Prostate gland (tissue), 2 donors: ENCODE measurements around the gene TMEM229A. TPM values are rescaled to one million over a fixed set of nuclear protein-coding genes. Genes with fewer than 3 reads are reported as not detected.

ENCODE experiments used
- DNase-seq: peaks from one replicate; pipeline ENCODE4 v3.0.0-alpha.2; 2019; ENCODE audit warnings: low spot score
- H3K27ac ChIP-seq, 2 donors: fragments of 200-600 bp; sonication (generic); 2 replicates each; pipeline ENCODE4 v1.5.1; 2017 to 2019
- H3K27me3 ChIP-seq: fragments of 200-600 bp; sonication (generic); replicated peaks from 2 replicates; pipeline ENCODE4 v1.5.1; 2019; ENCODE audit not compliant: insufficient read depth
- H3K36me3 ChIP-seq, 2 donors: fragments of 200-600 bp; sonication (generic); 1 replicate in 1 of 2; 2 replicates in 1 of 2; pipeline versions ENCODE4 v1.5.1 to v1.8.1; 2017 to 2019
- H3K4me1 ChIP-seq: fragments of 200-600 bp; sonication (generic); replicated peaks from 2 replicates; pipeline ENCODE4 v1.5.1; 2019
- H3K4me3 ChIP-seq, 2 donors: fragments of 200-600 bp; sonication (generic); 2 replicates each; pipeline ENCODE4 v1.5.1; 2017 to 2019
- H3K9me3 ChIP-seq: fragments of 200-600 bp; sonication (generic); 2 replicates; pipeline ENCODE4 v1.5.1; 2017
- CTCF ChIP-seq, 4 experiments: fragments of 200-600 bp in 2 of 4; fragments of 450-650 bp in 2 of 4; sonication (generic) in 2 of 4; IDR thresholded peaks; 1 replicate in 3 of 4; 2 replicates in 1 of 4; pipeline ENCODE4 v1.5.1; 2016 to 2019; ENCODE audit warnings: antibody characterized with exemption in 4 of 4, mild to moderate bottlenecking in 2 of 4, moderate library complexity in 2 of 4
- POLR2A ChIP-seq: fragments of 450-650 bp; IDR thresholded peaks from one replicate; pipeline ENCODE4 v1.6.1; 2016; ENCODE audit warnings: antibody characterized with exemption, mild to moderate bottlenecking
- POLR2AphosphoS5 ChIP-seq: sonication (generic); formaldehyde crosslinking; IDR thresholded peaks from one replicate; pipeline ENCODE4 v1.6.1; 2017; ENCODE audit warnings: antibody characterized with exemption
- WGBS: methylation state at CpG from one replicate; pipeline ENCODE4 v1.1.5; 2018; 5-methylcytosine and 5-hydroxymethylcytosine counted together
- intact Hi-C: fragments of 100-400 bp; cut with DNase I; formaldehyde crosslinking; loops from one replicate; pipeline ENCODE4 v1.14.2; 2022
- total RNA-seq, 2 donors: library from RNA; depleted of rRNA; stranded (reverse); fragments of >200 nt; gene quantifications; one replicate each; pipeline ENCODE4 v1.1.0, GENCODE V29; 2016

TMEM229A gene
- total RNA-seq, 2 donors from 2014 or later = 51.7 TPM; not detected in 1

- WGBS = 54% methylated on average over 2 of the region's 2 CpGs
- TF ChIP-seq CTCF (IDR thresholded peaks at IDR 0.05) (no peak), POLR2AphosphoS5 (no peak), POLR2A (no peak)
- no peaks in the 10 kb centered on the region for H3K27me3 ChIP-seq
- H3K27ac ChIP-seq = no peak overlapping the region
- intact Hi-C loops = no loop called here
- no peak for DNase-seq
- H3K9me3 ChIP-seq = no peaks in the 10 kb centered on the region
- no peaks in the 10 kb centered on the region for H3K36me3 ChIP-seq
- H3K4me1 ChIP-seq = no peaks in the 10 kb centered on the region
- H3K4me3 ChIP-seq = no peak overlapping the region
Measured at GRCh38 chr7:123993996-123994395, 38.9 kb downstream of the TMEM229A start.

- no peak for DNase-seq
- no peak for TF ChIP-seq CTCF (IDR thresholded peaks at IDR 0.05)
- 68% methylated on average over 2 of the region's 2 CpGs for WGBS
Measured at GRCh38 chr7:123992913-123993518, 39.9 kb downstream of the TMEM229A start.

GRCh38 chr7:123987445-123987844, 45.4 kb downstream of the TMEM229A start:
- DNase-seq = no peak
- no peak overlapping the region for H3K27ac ChIP-seq
- H3K9me3 ChIP-seq = no peaks in the 10 kb centered on the region
- no peaks in the 10 kb centered on the region for H3K36me3 ChIP-seq
- 74% methylated on average over 2 of the region's 2 CpGs for WGBS
- intact Hi-C loops = no loop called here
- TF ChIP-seq POLR2A (no peak), CTCF (IDR thresholded peaks at IDR 0.05) (no peak), POLR2AphosphoS5 (no peak)
- no peaks in the 10 kb centered on the region for H3K4me1 ChIP-seq
- no peak overlapping the region for H3K4me3 ChIP-seq
- H3K27me3 ChIP-seq = no peaks in the 10 kb centered on the region

More at GRCh38 chr7:123992913-123993518, 39.9 kb downstream of the TMEM229A start:
- H3K27me3 ChIP-seq = no peaks in the 10 kb centered on the region
- intact Hi-C loops = no loop called here
- no peaks in the 10 kb centered on the region for H3K36me3 ChIP-seq
- H3K4me1 ChIP-seq = no peaks in the 10 kb centered on the region
- H3K4me3 ChIP-seq = no peak overlapping the region
- no peak overlapping the region for H3K27ac ChIP-seq
- H3K9me3 ChIP-seq = no peaks in the 10 kb centered on the region

Other genes starting within 250 kb of the TMEM229A start
- gene HYAL4, start 187.9 kb downstream of the TMEM229A start, total RNA-seq = 1 to 10 TPM in 1 of 2 donors, not detected in 1; 1.6 TPM
- under 1 TPM in 1 of 2 donors, not detected in 1; 0.62 TPM for gene SPAM1, start 107.8 kb downstream of the TMEM229A start, total RNA-seq